Measurements from ENCODE around the gene MAD1L1.
"Not testable (repeated sequence)": the region's sequence is repeated elsewhere in the genome, so short reads cannot be mapped to it uniquely, and the experiment has no call there.

The MAD1L1 gene

GRCh38 chr7:1885465-1886226 is 347.1 kb downstream of the MAD1L1 start:
- DNase-seq, result no peak

- DNase-seq, result no peak
Observed at GRCh38 chr7:1884583-1885350, 348.0 kb downstream of the MAD1L1 start.

- no peak for DNase-seq
Observed at GRCh38 chr7:1883834-1884582, 348.7 kb downstream of the MAD1L1 start.

- DNase-seq, result no peak
Observed at GRCh38 chr7:1883031-1883761, 349.5 kb downstream of the MAD1L1 start.

GRCh38 chr7:1882451-1882850 is 350.3 kb downstream of the MAD1L1 start:
- DNase-seq, result no peak

GRCh38 chr7:1881946-1882345 is 350.8 kb downstream of the MAD1L1 start:
- no peak for DNase-seq

GRCh38 chr7:1876641-1877040 is 356.1 kb downstream of the MAD1L1 start:
- DNase-seq, result not testable (repeated sequence)

GRCh38 chr7:1875392-1876199 is 357.1 kb downstream of the MAD1L1 start:
- not testable (repeated sequence) for DNase-seq

- not testable (repeated sequence) for DNase-seq
Observed at GRCh38 chr7:1874590-1875391, 358.0 kb downstream of the MAD1L1 start.

- no peak for DNase-seq
Observed at GRCh38 chr7:1873857-1874589, 358.7 kb downstream of the MAD1L1 start.

GRCh38 chr7:1873421-1873820 is 359.3 kb downstream of the MAD1L1 start:
- no peak for DNase-seq

- DNase-seq, result no peak
Observed at GRCh38 chr7:1873070-1873405, 359.7 kb downstream of the MAD1L1 start.

GRCh38 chr7:1872191-1873069 is 360.3 kb downstream of the MAD1L1 start:
- no peak for DNase-seq

GRCh38 chr7:1869452-1870130 is 363.2 kb downstream of the MAD1L1 start:
- no peak for DNase-seq

- no peak for DNase-seq
Observed at GRCh38 chr7:1868516-1869165, 364.1 kb downstream of the MAD1L1 start.

- DNase-seq, result no peak
Observed at GRCh38 chr7:1867370-1868260, 365.1 kb downstream of the MAD1L1 start.

- no peak for DNase-seq
Observed at GRCh38 chr7:1866601-1867000, 366.1 kb downstream of the MAD1L1 start.
